C1 segment of cervical spinal cord (tissue), 14 donors: Measurements from ENCODE around the gene CD53.
A peak's percentile ranks its signal among the peaks of the same experiment; 100 is the strongest.

Source experiments
- DNase-seq, 14 donors: peaks; one replicate each; lab custom pipeline; 2025; lab: John Stamatoyannopoulos, UW

The CD53 gene

DNA sequence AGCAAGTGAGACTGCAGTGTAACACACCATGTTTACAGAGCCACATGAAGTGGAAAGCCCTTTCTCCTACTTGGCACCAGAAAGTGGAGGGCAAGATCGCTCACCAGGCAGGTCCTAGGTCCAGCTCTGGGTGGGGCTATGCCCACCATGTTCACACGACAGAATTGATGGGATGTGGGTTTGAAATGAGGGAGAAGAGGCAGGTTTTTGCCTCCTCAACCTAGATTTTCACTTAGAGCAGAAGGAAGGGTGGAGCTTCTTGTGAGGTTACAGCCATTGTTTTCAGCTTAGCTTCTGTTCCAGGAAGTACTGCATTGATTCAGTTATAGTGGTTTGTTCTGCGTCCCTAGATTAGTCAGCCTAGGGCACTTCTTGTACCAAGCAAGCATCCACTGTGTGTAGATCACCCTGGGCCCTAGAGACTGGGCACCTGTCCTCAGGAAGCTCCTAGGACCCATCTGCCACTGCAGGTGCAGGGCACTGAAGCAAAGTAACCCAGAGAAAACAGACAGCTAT is 2.3 kb downstream of the CD53 start:
- DNase-seq: peak in 3 of 14 donors; percentile 10 to 21 (median 15)

DNA sequence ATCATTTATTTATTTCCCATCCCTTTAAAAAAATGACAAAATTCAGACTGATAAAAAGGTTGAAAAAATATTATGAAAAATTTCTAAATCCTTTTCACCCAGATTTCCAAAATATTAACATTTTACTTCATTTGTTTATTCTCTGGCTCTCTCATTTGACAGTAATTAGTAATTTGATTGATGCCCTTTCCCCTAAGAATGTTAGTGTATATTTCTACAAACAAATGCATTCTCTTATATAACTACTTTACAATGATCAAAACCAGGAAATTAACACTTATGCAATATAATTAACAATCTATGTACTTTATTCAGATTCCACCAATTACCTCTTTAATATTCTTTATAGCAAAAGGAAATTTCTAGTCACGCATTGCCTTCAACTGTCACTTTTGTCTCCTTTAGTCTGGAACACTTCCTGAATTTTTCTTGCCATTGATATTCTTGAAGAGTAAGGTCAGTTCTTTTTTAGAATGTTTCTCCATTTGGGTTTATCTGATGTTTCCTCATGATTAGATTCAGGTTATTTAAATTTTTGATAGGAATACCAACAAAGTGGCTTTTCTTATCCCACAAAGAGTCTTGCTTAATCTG is 3.9 kb downstream of the CD53 start:
- no peak for DNase-seq

DNA sequence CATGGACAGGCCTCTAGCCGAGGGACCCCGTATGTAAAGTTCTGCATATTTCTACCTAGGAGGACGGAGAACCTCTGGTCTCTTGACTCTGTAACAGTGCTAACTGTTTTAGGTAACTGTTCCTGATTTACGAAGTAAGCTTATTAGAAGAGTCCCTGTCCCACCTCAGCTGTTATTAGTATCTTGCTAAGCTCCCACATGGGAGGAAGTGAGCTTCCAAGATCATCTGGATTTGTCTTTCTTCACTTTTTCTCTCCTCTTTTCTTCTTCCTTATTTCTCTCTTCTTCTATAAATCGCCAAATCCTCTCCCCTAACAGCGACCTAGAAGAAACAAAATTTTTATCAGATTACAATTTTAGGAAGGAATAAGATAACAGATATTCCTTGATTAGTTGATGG is 4.4 kb downstream of the CD53 start:
- DNase-seq: no peak

DNA sequence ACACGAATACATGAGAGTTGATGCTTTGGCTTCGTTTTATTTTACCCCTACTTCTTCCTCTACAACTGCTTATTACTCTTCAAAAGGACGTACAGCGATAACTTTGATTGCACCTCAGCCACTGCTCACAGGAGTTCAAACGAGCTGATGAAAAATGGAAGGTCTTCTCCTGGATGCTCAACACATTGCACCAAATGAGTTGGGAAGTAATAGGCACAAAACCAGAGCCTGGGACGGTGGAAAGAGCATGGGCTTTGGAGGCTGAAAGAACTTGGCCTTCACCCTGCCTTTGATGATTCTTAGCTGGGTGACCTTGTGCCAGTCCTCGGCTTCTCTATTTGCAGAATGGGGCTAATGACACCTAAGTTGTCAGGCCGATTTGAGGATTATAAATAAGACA is 4.8 kb downstream of the CD53 start:
- no peak for DNase-seq

DNA sequence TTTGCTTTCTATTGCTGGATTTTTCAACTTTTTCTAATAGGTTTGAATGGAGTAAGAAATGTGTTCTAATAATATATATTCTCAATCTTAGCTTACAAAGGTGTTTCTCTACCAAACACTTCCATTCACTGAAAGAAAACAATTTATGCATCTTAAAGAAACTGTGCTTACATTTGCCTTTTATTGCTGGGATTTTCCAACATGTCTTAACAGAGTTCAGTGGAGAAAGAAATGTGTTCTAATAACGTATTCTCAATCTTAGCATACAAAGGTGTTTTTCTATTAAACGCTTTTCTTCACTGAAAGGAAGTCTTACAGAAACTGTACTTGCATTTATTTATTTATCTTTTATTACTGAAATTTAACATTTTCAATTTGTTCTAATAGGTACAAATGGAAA is 5.6 kb downstream of the CD53 start:
- no peak for DNase-seq

DNA sequence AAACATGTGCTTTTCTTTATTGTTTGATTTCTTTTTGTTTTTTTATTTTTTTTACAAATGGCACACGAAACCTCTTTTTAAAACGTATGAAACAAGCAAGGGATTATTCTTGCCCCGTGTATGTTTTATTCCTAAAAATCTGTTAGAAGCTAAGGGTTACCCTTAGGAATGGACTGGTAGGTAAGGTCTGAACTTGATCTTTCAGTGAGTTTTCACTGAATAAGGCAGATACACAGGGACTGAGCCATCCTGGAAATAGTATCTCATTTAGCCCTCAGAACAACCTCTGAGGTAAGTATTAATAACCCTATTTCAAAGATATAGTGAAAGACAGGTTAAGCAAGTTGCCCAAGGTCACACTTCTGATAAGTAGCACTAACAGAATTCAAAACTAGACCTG is 6.0 kb downstream of the CD53 start:
- no peak for DNase-seq

DNA sequence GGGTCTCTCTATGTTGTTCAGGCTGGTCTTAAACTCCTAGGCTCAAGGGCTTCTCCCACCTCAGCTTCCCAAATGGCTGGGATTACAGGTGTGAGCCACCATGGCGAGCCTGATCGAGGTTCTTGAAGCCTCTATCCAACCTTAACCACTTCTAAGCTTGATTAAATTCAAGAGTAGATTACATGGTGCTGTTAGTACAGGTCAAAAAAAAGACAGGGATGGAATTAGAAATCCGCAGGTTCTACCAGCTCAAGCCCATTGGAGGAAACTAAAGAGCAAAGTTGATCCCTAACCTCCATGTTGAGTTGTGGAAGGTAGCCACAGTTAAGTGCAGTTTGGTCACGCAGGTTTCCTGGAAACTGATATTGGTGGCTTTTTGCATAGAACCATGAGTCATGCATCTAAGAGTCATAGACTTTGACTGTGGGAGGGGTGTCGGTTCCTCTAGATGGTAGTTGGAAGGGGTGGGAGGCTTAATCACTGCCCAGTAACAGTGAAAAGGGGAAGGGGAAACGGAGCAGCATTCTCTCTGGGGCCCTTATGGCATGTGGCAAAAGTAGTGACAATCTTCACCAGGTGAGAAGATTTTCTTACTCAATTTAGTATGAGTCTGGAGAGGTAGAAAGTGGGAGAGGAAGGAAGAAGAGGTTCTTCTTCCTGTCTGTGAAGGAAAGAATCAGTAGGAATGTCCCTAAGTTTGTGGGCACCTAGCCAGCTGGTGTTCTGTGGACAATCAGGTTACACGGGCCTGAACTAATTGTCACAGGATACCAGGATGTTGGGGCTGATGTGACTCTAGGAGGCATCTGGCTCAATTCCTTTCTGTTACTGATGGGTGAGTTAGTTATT is 7.0 kb downstream of the CD53 start:
- peak in 1 of 14 donors; percentile 9 for DNase-seq

DNA sequence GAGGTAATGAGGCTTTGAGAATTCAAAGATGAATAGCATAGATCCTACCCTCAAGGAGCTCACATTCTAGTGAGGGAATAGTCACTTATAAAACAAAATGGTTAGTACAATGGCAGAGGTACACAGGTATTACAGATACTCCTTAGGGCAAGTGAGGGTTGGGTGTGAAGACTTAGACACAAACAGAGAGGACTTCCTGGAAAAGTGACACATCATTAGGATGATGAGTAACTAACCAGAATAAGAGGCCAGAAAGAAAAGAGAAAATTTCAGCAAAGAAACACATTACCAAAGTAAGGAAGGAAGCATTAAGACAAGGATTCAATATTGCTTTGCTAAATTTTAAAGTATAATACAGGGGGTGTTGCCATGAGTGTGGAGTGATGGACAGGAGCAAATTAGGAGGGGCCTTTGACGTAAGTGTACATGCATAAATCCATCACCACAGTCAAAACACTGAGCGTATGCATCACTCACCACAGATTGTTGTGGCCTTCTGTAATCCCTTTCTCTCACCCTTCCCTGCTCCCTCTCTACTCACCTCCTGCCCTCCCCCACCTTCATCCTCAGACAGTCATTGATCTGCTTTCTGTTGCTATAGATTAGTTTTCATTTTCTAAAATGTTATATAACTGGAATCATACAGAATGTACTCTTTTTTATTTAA is 7.9 kb downstream of the CD53 start:
- DNase-seq: no peak

DNA sequence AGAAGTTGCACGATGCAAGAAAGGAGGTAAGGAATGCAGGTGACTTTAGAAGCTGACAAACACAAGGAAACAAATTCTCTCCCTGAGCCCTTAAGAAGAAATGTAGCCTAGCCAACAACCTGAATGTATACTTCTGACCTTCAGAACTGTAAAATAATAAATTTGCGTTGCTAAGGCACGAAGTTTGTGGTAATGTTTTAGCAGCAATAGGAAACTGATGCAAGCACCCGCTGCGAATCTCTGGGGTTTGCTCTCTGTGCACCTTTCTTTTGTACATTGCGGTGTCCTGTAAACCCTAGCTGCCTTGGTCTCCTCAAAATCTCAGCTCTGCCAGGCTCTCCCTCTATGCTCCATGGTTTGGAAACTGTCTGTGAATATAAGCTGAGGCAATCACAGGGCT is 15.1 kb downstream of the CD53 start:
- DNase-seq: no peak

DNA sequence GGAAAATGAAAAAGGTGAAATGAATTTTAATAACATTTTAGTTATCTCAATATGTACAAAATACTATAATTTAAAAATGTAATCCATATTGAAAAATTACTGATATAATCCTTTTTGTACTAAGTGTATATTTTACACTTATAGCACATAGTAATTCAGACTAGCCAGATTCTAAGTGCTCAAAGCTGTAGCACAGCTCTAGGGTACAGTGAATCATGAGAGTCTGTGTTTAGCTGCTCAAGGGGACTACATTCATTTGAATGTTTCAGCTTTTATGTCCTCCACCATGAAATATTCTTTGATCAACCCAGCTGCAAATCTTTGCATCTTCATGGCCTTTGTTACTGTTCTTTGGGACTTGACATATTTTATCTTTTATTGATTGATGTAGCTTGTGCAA is 15.7 kb downstream of the CD53 start:
- DNase-seq: no peak

DNA sequence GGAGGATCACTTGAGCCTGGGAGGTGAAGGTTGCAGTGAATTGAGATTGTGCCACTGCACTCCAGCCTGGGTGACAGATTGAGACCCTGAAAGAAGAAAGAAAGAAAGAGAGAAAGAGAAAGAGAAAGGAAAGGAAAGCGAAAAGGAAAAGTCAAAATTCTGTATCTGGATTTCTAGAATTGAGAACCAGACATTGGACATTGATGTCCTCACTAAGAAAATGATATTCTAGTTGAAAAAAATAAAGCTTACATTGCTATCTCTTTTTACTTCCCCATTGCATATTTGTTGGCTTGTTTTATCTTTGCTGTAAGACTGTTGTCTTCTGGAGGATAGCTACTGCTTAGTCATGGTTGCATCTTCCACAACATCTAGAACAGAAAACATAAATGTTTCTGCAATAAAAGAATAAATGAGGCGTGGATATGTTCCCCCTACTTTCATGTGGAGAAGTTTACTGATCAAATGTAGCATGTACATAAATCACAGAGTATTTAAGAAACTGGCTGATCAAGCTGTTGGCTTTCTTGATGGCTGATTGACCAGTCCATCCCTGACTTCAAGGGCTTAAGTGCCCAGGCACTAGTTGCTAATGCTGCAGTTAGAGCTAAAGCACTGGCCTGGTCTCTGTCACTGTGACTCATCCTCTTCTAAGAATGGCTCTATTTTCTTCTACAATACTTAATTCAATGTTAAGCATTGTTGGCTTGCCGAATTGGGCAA is 17.7 kb downstream of the CD53 start:
- DNase-seq: no peak

DNA sequence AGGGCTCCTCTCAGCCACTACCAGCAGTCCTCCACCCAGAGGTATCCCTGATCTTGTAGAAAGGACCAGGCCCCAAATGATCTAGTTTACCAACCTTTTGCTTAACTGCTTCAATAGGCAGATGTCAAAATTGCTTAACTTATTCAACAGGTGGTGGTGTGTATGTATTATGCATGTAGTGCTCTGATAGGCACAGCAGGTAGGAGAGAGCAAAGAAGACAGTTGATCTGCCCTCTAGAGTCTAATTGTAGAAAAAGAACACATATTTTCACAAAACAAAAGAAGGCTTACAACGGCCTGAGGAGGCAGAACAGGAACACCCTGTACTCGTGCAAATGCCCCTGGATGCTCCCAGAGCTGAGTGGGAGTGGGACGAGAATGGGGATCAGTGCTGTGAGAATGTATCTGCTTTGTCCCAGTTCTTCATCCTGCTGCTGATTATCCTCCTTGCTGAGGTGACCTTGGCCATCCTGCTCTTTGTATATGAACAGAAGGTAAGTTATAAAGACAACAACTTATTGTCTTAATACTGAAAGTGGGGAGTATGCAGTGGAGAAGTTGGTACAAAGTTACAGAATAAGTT is 21.1 kb downstream of the CD53 start:
- DNase-seq: no peak

DNA sequence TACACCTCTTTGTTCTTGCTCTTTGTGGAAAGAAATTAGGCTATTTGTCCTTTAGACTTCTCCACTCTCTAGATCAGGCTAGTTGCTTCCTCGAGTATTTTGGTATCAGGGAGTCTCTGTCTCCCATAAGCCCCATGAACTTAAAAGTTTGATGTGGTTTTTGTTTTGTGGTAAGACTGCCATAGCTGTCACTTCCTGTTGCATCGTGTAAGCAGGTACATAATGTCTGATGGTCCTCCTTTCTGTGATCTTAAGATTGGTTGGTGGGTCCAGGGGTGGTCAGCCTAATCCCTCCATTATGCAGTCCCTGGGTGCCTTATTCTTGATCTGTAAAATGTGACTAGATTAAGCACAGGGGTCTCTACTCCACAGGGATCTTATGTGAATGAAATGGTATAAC is 23.1 kb downstream of the CD53 start:
- DNase-seq: no peak

DNA sequence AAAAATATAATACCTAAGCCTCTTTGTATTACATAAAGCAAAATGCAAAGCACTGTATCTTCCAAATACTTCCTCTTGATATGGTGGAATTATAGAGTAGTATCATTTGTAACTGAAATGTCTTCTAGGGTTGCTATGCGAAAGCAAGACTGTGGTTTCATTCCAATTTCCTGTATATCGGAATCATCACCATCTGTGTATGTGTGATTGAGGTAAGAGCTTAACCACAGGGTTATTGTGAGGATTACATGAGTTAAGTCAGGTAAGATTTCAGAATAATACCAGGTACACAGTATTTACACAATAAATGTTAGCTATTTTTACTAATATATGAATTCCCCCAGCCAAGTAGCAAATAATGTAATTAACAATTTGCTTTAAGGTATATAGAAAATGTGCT is 24.7 kb downstream of the CD53 start:
- DNase-seq: no peak

DNA sequence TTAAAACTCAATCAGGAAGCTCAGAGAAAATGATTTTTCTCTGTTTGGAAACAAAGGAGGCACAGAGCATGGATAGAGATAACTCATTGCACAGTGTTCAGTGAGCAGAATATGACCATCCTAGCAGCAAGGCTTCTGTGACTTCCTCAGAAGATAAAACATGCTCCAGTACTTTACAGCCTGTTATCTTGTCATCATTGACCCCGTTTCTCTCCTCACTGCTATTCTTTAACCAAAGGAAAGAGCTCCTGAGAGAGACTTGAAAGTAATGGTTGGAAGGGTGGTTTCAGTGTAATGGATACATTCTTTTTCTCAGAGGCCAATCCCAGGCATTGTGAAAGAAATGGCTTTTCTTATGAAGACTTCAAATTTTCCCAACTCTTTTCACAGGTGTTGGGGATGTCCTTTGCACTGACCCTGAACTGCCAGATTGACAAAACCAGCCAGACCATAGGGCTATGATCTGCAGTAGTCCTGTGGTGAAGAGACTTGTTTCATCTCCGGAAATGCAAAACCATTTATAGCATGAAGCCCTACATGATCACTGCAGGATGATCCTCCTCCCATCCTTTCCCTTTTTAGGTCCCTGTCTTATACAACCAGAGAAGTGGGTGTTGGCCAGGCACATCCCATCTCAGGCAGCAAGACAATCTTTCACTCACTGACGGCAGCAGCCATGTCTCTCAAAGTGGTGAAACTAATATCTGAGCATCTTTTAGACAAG is 25.9 kb downstream of the CD53 start:
- no peak for DNase-seq

DNA sequence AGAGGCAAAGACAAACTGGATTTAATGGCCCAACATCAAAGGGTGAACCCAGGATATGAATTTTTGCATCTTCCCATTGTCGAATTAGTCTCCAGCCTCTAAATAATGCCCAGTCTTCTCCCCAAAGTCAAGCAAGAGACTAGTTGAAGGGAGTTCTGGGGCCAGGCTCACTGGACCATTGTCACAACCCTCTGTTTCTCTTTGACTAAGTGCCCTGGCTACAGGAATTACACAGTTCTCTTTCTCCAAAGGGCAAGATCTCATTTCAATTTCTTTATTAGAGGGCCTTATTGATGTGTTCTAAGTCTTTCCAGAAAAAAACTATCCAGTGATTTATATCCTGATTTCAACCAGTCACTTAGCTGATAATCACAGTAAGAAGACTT is 26.5 kb downstream of the CD53 start:
- DNase-seq: no peak

DNA sequence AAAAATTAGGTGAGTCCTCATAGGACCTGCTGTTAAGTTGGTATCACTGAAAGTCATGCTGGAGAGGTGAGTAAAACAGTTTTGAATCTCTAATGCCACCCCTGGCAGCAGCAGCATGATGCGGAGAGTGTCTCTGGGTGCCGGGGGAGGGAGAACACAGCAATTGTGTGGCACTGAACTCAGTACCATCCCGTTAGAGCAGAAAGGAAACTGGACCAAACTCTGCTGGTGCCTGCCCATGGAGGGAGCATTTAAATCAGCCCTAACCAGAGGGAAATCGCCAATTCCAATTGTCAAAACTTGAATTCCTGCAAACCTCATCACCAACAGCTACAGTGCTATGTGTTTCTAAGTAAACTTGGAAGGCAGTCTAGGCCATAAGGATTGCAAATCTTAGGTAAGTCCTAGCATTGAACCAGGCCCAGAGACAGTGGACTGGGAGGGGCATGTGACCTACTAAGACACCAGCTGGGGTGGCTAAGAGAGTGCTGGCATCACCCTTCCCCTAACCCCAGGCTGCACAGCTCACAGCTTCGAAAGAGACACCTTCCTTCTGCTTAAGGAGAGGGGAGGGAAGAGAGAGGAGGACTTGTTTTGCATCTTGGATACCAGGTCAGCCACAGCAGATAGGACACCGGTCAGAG is 30.0 kb downstream of the CD53 start:
- DNase-seq: no peak

DNA sequence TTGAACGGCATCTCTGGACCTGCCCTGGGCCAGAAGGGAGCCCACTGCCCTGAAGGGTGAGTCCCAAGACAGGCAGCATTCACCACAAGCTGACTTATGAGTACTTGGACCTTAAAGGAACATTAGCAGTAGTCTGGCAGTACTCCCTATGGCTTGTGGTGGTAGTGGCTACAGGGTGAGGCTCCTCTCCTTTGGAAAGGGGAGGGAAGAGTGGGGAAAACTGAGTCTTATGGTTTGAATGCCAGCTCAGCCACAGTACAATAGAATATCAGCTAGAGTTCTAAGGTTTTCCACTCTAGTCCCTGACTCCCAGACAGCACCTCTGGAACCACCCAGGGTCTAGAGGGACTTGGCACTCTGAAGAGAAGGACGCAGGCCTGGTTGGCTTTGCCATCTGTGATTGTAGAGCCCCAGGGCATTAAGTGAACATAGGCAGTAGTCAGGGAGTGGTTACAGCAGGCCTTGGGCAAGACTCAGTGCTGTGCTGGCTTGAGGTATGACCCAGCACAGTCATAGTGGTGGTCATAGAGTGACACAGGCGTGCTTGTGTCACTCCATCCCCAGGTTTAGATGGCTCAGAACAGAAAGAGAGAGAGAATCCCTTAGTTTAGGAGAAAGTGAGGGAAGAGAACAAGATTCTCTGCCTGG is 31.0 kb downstream of the CD53 start:
- DNase-seq: no peak

DNA sequence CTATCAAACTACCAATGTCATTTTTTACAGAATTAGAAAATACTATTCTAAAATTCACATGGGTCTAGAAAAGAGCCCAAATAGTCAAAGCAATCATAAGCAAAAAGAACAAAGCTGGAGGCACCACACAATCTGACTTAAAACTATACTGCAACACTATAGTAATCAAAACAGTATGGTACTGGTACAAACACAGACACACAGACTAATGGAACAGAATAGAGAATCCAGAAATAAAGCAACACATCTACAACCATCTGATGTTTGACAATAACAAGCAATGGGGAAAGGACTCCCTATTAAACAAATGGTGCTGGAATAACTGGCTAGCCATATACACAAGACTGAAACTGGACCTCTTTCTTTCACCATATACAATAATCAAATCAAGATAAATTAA is 39.8 kb downstream of the CD53 start:
- no peak for DNase-seq

DNA sequence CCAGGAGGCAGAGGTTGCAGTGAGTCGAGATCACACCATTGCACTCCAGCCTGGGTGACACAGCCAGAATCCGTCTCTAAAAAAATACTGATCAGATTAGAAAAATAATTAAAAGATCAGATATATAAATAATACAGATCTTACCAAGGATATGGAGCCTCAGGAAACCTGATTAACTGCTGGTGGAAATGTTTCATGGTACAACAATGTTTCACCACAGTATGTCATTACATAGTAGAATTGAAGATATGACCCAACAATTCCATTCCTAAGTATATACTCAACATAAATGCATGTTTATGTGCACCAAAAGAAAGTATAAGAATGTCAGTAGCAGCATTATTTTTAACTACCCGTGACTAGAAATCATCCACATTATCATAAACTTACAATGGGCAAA is 41.7 kb downstream of the CD53 start:
- no peak for DNase-seq
